Measurements from ENCODE around the gene PDE2A. TPM values are rescaled to one million over a fixed set of nuclear protein-coding genes. Genes with fewer than 3 reads are reported as not detected.

The PDE2A gene
- total RNA-seq, 1 experiment from 2014 or later = 0.58 TPM

DNA sequence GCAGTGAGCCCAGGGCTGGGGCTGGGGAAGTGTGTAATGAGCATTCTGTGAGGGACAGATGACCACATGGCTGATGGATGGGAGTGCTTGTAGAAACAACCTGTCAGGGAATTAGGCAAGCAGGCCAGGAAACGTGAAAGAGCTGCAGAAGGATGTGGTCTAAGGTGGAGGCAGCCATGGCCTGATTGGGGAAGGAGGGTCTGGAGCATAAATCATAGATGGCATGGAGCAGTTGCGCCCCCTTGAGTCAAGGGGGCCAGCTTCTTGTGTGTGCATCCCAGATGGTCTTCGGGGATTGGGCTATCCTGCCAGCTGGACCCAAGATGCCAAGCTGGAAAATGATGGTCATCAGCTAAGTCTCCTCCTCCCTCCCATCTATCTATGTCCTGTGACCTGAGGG is 120.5 kb downstream of the PDE2A start:
- peak; percentile 48 for DNase-seq (ENCODE audit: low spot score)
- intact Hi-C loops (cut with micrococcal nuclease; ENCODE audit: unreplicated experiment) = loop anchor here (5.0 kb wide), 1 partner anchor 81 kb away; no protein-coding TSS in a partner anchor
- no peaks in the 10 kb centered on the region for H3K9me3 ChIP-seq (ENCODE audit: low read depth, low read length, poor library complexity, severe bottlenecking)
- BruUV-seq (replicated peaks) = no TSS peak
- no peak for TF ChIP-seq EZH2 (IDR thresholded peaks at IDR 0.05; ENCODE audit: borderline replicate concordance, low read depth, low read length, poor library complexity, severe bottlenecking)
- TF ChIP-seq, protein P1, sequence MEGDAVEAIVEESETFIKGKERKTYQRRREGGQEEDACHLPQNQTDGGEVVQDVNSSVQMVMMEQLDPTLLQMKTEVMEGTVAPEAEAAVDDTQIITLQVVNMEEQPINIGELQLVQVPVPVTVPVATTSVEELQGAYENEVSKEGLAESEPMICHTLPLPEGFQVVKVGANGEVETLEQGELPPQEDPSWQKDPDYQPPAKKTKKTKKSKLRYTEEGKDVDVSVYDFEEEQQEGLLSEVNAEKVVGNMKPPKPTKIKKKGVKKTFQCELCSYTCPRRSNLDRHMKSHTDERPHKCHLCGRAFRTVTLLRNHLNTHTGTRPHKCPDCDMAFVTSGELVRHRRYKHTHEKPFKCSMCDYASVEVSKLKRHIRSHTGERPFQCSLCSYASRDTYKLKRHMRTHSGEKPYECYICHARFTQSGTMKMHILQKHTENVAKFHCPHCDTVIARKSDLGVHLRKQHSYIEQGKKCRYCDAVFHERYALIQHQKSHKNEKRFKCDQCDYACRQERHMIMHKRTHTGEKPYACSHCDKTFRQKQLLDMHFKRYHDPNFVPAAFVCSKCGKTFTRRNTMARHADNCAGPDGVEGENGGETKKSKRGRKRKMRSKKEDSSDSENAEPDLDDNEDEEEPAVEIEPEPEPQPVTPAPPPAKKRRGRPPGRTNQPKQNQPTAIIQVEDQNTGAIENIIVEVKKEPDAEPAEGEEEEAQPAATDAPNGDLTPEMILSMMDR (conservative IDR thresholded peaks at IDR 0.05; ENCODE audit: low read depth, low read length) = peak; percentile 56
- POLR2A ChIA-PET (ENCODE audit: low non-redundant PET) = no interaction called here
- H3K27me3 ChIP-seq (replicated peaks; ENCODE audit: insufficient read depth, low read depth, low read length, poor library complexity) = peaks cover 5% of the 10 kb centered on the region
- H3K27ac ChIP-seq (ENCODE audit: low read depth, low read length, poor library complexity, severe bottlenecking) = no peak overlapping the region
- no peak overlapping the region for H3K4me3 ChIP-seq (ENCODE audit: low read depth, low read length, poor library complexity, severe bottlenecking)
- no peaks in the 10 kb centered on the region for H3K4me1 ChIP-seq (ENCODE audit: insufficient read depth, low read length, poor library complexity, severe bottlenecking)
- no peaks in the 10 kb centered on the region for H3K36me3 ChIP-seq (ENCODE audit: insufficient read depth, low read length, poor library complexity, severe bottlenecking)
- CTCF ChIA-PET = interaction anchor here (2.6 kb wide), 1 partner anchor 82 kb away, joined by 11 read pairs; no protein-coding TSS in a partner anchor

DNA sequence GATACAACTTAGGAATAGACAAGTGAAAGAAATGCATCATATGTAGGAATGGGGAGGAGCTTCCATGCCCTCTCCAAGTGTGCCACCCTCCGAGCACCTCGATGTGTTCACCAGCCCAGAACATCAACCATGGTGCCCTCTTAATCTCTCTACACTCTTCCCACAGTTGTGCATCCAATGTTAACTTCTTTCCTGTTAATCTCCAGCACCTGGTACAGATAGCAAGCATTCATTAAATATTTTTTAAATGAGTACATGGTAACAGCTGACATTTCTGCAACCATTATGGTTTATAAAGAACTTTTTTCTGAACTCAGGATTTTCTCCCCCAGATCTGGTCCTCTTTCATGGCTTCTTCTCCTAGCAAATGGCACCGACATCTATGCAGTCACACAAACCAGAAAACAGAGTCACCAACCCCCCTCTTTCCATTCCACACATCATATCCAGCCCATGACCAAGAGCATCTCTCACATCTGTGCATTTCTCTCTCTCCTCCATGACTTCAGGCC is 121.8 kb downstream of the PDE2A start:
- Histone ChIP-seq H3K27ac (ENCODE audit: low read depth, low read length, poor library complexity, severe bottlenecking) (no peak overlapping the region), H3K9me3 (ENCODE audit: low read depth, low read length, poor library complexity, severe bottlenecking) (no peaks in the 10 kb centered on the region), H3K4me1 (ENCODE audit: insufficient read depth, low read length, poor library complexity, severe bottlenecking) (no peaks in the 10 kb centered on the region), H3K36me3 (ENCODE audit: insufficient read depth, low read length, poor library complexity, severe bottlenecking) (no peaks in the 10 kb centered on the region), H3K4me3 (ENCODE audit: low read depth, low read length, poor library complexity, severe bottlenecking) (no peak overlapping the region), H3K27me3 (replicated peaks; ENCODE audit: insufficient read depth, low read depth, low read length, poor library complexity) (peaks cover 5% of the 10 kb centered on the region)
- intact Hi-C loops (cut with micrococcal nuclease; ENCODE audit: unreplicated experiment) = loop anchor here (5.0 kb wide), 1 partner anchor 80 kb away; no protein-coding TSS in a partner anchor
- TF ChIP-seq, protein P1 (conservative IDR thresholded peaks at IDR 0.05; ENCODE audit: low read depth, low read length) = no peak
- no peak for TF ChIP-seq EZH2 (IDR thresholded peaks at IDR 0.05; ENCODE audit: borderline replicate concordance, low read depth, low read length, poor library complexity, severe bottlenecking)
- no TSS peak for BruUV-seq (replicated peaks)
- POLR2A ChIA-PET (ENCODE audit: low non-redundant PET) = no interaction called here
- CTCF ChIA-PET = interaction anchor here (2.6 kb wide), 1 partner anchor 81 kb away, joined by 11 read pairs; no protein-coding TSS in a partner anchor
- DNase-seq (ENCODE audit: low spot score) = no peak

DNA sequence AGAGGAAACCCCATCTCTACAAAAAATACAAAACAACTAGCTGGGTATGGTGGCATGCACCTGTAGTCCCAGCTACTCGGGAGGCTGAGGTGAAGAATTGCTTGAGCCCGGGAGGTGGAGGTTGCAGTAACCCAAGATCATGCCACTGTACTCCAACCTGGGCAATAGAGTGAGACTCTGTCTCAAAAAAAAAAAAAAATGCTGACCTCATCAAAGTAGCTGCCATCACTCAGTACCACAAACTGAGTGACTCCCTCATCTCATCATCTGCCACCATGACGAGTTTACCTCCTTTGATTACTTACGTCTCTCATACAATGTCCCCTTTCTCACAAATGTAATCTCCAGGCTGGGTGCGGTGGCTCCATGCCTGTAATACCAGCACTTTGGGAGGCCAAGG is 122.7 kb downstream of the PDE2A start:
- ChIA-PET POLR2A (ENCODE audit: low non-redundant PET) (no interaction called here), CTCF (no interaction called here)
- no peak overlapping the region for H3K27ac ChIP-seq (ENCODE audit: low read depth, low read length, poor library complexity, severe bottlenecking)
- H3K4me1 ChIP-seq (ENCODE audit: insufficient read depth, low read length, poor library complexity, severe bottlenecking) = no peaks in the 10 kb centered on the region
- DNase-seq (ENCODE audit: low spot score) = no peak
- TF ChIP-seq EZH2 (IDR thresholded peaks at IDR 0.05; ENCODE audit: borderline replicate concordance, low read depth, low read length, poor library complexity, severe bottlenecking) = no peak
- TF ChIP-seq, protein P1 (conservative IDR thresholded peaks at IDR 0.05; ENCODE audit: low read depth, low read length) = no peak
- intact Hi-C loops (cut with micrococcal nuclease; ENCODE audit: unreplicated experiment) = loop anchor here (5.0 kb wide), 1 partner anchor 79 kb away; no protein-coding TSS in a partner anchor
- no TSS peak for BruUV-seq (replicated peaks)
- H3K36me3 ChIP-seq (ENCODE audit: insufficient read depth, low read length, poor library complexity, severe bottlenecking) = no peaks in the 10 kb centered on the region
- peaks cover 5% of the 10 kb centered on the region for H3K27me3 ChIP-seq (replicated peaks; ENCODE audit: insufficient read depth, low read depth, low read length, poor library complexity)
- no peaks in the 10 kb centered on the region for H3K9me3 ChIP-seq (ENCODE audit: low read depth, low read length, poor library complexity, severe bottlenecking)
- H3K4me3 ChIP-seq (ENCODE audit: low read depth, low read length, poor library complexity, severe bottlenecking) = no peak overlapping the region
